Common myeloid progenitor, CD34-positive (primary cell): ENCODE data around the gene TBC1D2B.

Experiments used
- CTCF ChIA-PET: fragments of 350-600 bp; sonication (Branson Sonifier 250); formaldehyde crosslinking; loops from one replicate; lab custom pipeline; 2021; ENCODE audit warnings: antibody characterized with exemption; lab: Charles Lee
- POLR2A ChIA-PET: fragments of 350-600 bp; sonication (Branson Sonifier 250); formaldehyde crosslinking; loops from one replicate; lab custom pipeline; 2021; ENCODE audit warnings: antibody characterized with exemption; lab: Charles Lee
- DNase-seq, 3 donors: peaks; one replicate each; pipeline versions ENCODE4 v3.0.0 to v3.0.0-alpha.2; 2013
- H3K27ac ChIP-seq, 2 experiments: 1 replicate in 1 of 2; 2 replicates in 1 of 2; pipeline ENCODE4 v1.7.0; 2013; ENCODE audit warnings: inconsistent platforms in 2 of 2, low read length in 2 of 2, mild to moderate bottlenecking in 2 of 2, low read depth in 1 of 2, moderate library complexity in 1 of 2; ENCODE audit not compliant: severe bottlenecking in 2 of 2, insufficient read depth in 1 of 2, poor library complexity in 1 of 2
- H3K27me3 ChIP-seq, 5 experiments: replicated peaks in 2 of 5; 1 replicate in 3 of 5; 2 replicates in 2 of 5; pipeline versions ENCODE4 v1.6.1 to v1.7.0; 2013; ENCODE audit warnings: low read length in 4 of 5, mild to moderate bottlenecking in 2 of 5, moderate library complexity in 2 of 5, inconsistent platforms in 1 of 5; ENCODE audit not compliant: insufficient read depth in 5 of 5, control insufficient read depth in 4 of 5
- H3K36me3 ChIP-seq, 4 experiments: 1 replicate in 2 of 4; 2 replicates in 2 of 4; pipeline versions ENCODE4 v1.6.1 to v1.7.0; 2013; ENCODE audit warnings: low read length in 3 of 4, control low read depth in 1 of 4, mild to moderate bottlenecking in 1 of 4; ENCODE audit not compliant: control insufficient read depth in 4 of 4, insufficient read depth in 4 of 4
- H3K4me1 ChIP-seq, 4 experiments: 1 replicate in 3 of 4; 2 replicates in 1 of 4; pipeline versions ENCODE4 v1.6.1 to v1.7.1; 2013; ENCODE audit warnings: low read length in 3 of 4, mild to moderate bottlenecking in 3 of 4, control low read depth in 1 of 4, inconsistent platforms in 1 of 4, moderate library complexity in 1 of 4; ENCODE audit not compliant: control insufficient read depth in 4 of 4, insufficient read depth in 4 of 4; ENCODE audit errors: control extremely low read depth in 1 of 4
- H3K4me3 ChIP-seq, 7 experiments: 1 replicate in 4 of 7; 2 replicates in 3 of 7; pipeline versions ENCODE4 v1.5.1 to v1.7.0; 2013; ENCODE audit warnings: mild to moderate bottlenecking in 7 of 7, low read length in 6 of 7, moderate library complexity in 6 of 7, inconsistent platforms in 2 of 7, low read depth in 2 of 7, control low read depth in 1 of 7; ENCODE audit not compliant: insufficient read depth in 4 of 7, control insufficient read depth in 1 of 7; ENCODE audit errors: extremely low read depth in 1 of 7
- H3K9me3 ChIP-seq, 5 experiments: 1 replicate in 4 of 5; 2 replicates in 1 of 5; pipeline versions ENCODE4 v1.6.1 to v1.7.1; 2013; ENCODE audit warnings: low read length in 4 of 5, mild to moderate bottlenecking in 2 of 5, inconsistent platforms in 1 of 5, low read depth in 1 of 5, moderate library complexity in 1 of 5; ENCODE audit not compliant: control insufficient read depth in 4 of 5, insufficient read depth in 2 of 5; ENCODE audit errors: control extremely low read depth in 1 of 5
- WGBS: methylation state at CpG from one replicate; pipeline ENCODE4 v1.1.5; 2013; ENCODE audit not compliant: insufficient coverage; 5-methylcytosine and 5-hydroxymethylcytosine counted together

Gene TBC1D2B

DNA sequence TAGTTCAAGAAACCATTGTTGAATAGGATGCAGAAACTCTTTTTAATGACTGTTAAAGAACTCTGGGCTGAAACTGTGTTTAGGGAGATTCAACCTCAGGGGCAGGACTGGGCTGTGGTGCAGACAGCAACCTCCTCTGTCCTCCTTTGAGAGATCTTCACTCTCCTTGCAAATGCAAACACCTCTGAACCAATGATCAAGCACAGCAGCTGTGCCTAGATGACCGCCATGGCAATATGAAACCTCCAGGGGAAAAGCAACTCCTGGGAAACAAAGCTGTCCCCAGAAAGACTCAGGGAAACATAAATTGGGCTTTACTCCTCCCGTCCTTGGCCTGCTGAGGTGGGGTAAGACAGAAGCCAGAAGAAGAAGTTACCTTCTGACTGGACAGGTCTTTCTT lies 52.6 kb downstream of the TBC1D2B start:
- no peak overlapping the region for H3K4me3 ChIP-seq
- no peak overlapping the region for H3K27ac ChIP-seq
- H3K36me3 ChIP-seq: peaks cover 31 to 85% (median 65%) of the 10 kb centered on the region in 4 experiments
- CTCF ChIA-PET: interaction anchor here (1.0 to 2.2 kb wide), 4 partner anchors 10 to 83 kb away, joined by 3 to 9 read pairs (median 6); no protein-coding TSS in a partner anchor
- peaks cover 0 to 4% (median under 1%) of the 10 kb centered on the region in 4 experiments for H3K4me1 ChIP-seq
- POLR2A ChIA-PET: no interaction called here
- no peaks in the 10 kb centered on the region for H3K27me3 ChIP-seq
- no peak for DNase-seq
- H3K9me3 ChIP-seq: no peaks in the 10 kb centered on the region
- WGBS: 100% methylated on average over 2 of the region's 2 CpGs

GRCh38 chr15:78024519-78024870 lies 53.0 kb downstream of the TBC1D2B start:
- WGBS: 78% methylated on average over 1 of the region's 2 CpGs
- Histone ChIP-seq H3K27ac (no peak overlapping the region), H3K4me3 (no peak overlapping the region), H3K36me3 (peaks cover 30 to 85% (median 64%) of the 10 kb centered on the region in 4 experiments), H3K27me3 (no peaks in the 10 kb centered on the region), H3K4me1 (peaks cover 0 to 6% (median 3%) of the 10 kb centered on the region in 4 experiments), H3K9me3 (no peaks in the 10 kb centered on the region)
- POLR2A ChIA-PET: no interaction called here
- CTCF ChIA-PET: interaction anchor here (1.0 to 2.2 kb wide), 5 partner anchors 10 to 84 kb away, joined by 3 to 9 read pairs (median 7); no protein-coding TSS in a partner anchor
- no peak for DNase-seq

DNA sequence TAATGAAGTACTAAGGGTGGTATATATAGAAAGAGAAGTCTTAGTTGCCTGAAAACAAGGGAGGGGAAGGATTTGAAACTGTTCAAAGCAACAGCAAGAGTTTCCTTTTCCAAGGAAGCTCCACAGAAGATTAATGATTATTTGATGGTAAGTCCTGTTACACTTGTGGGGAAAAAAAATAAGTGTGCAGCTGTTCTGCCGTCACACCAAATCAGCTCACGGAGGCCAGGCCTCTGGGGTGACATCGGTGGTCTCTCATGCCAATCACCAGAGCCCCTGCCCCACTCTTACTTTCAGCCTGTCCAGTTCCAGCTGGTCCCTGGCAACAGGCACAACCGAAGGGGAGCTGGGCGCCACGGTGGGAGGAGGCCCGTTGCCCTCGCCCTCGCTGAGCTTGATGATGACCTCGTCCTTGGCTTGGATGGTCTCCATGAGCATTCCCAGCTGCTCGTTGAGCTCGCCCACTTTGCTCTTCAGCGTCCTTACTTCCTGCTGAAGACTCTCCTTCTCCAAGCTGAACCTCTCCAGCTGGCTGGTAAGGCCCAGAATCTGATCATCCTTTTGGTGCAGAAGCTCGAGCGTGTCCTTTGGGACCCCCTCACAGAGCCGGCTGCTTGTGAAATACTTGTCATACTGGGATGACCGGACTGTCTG lies 53.5 kb downstream of the TBC1D2B start:
- Histone ChIP-seq H3K27ac (no peak overlapping the region), H3K27me3 (no peaks in the 10 kb centered on the region), H3K4me1 (peaks cover 5 to 11% (median 8%) of the 10 kb centered on the region in 4 experiments), H3K36me3 (peaks cover 30 to 80% (median 63%) of the 10 kb centered on the region in 4 experiments), H3K9me3 (no peaks in the 10 kb centered on the region), H3K4me3 (no peak overlapping the region)
- DNase-seq: no peak
- WGBS: 94% methylated on average over 11 of the region's 17 CpGs
- CTCF ChIA-PET: interaction anchor here (1.0 to 2.2 kb wide), 7 partner anchors 10 to 84 kb away, joined by 3 to 9 read pairs (median 5); no protein-coding TSS in a partner anchor
- POLR2A ChIA-PET: interaction anchor here (1.1 kb wide), 1 partner anchor 45 kb away, joined by 4 read pairs; no protein-coding TSS in a partner anchor

- no peak for DNase-seq
- WGBS: 97% methylated on average over 5 of the region's 6 CpGs
- peaks cover 27 to 73% (median 57%) of the 10 kb centered on the region in 4 experiments for H3K36me3 ChIP-seq
- no peak overlapping the region for H3K4me3 ChIP-seq
- CTCF ChIA-PET: interaction anchor here (1.2 to 2.2 kb wide), 6 partner anchors 9 to 85 kb away, joined by 3 to 9 read pairs (median 6); no protein-coding TSS in a partner anchor
- H3K27ac ChIP-seq: no peak overlapping the region
- no peaks in the 10 kb centered on the region for H3K27me3 ChIP-seq
- H3K9me3 ChIP-seq: no peaks in the 10 kb centered on the region
- peaks cover 10 to 19% (median 15%) of the 10 kb centered on the region in 4 experiments for H3K4me1 ChIP-seq
- POLR2A ChIA-PET: interaction anchor here (1.1 kb wide), 1 partner anchor 46 kb away, joined by 4 read pairs; no protein-coding TSS in a partner anchor
Observed at GRCh38 chr15:78023081-78023665, 54.3 kb downstream of the TBC1D2B start.

- Histone ChIP-seq H3K4me1 (peaks cover 12 to 28% (median 20%) of the 10 kb centered on the region in 4 experiments), H3K4me3 (no peak overlapping the region), H3K9me3 (no peaks in the 10 kb centered on the region), H3K27ac (no peak overlapping the region), H3K36me3 (peaks cover 23 to 65% (median 50%) of the 10 kb centered on the region in 4 experiments), H3K27me3 (no peaks in the 10 kb centered on the region)
- no peak for DNase-seq
- ChIA-PET CTCF (interaction anchor here (0.8 kb wide), 1 partner anchor 39 kb away, joined by 3 read pairs; no protein-coding TSS in a partner anchor), POLR2A (no interaction called here)
- WGBS: 93% methylated on average over 11 of the region's 12 CpGs
Observed at GRCh38 chr15:78021761-78022160, 55.8 kb downstream of the TBC1D2B start.

GRCh38 chr15:78020007-78020406 lies 57.5 kb downstream of the TBC1D2B start:
- peaks cover 29 to 67% (median 54%) of the 10 kb centered on the region in 4 experiments for H3K36me3 ChIP-seq
- peaks cover 12 to 28% (median 20%) of the 10 kb centered on the region in 4 experiments for H3K4me1 ChIP-seq
- CTCF ChIA-PET: interaction anchor here (0.9 to 2.8 kb wide), 6 partner anchors 12 to 89 kb away, joined by 3 to 10 read pairs (median 4); no protein-coding TSS in a partner anchor
- no CpG with 5 or more reads among the region's 2 CpGs for WGBS
- no peak overlapping the region for H3K4me3 ChIP-seq
- no peak overlapping the region for H3K27ac ChIP-seq
- no peak for DNase-seq
- H3K27me3 ChIP-seq: no peaks in the 10 kb centered on the region
- no peaks in the 10 kb centered on the region for H3K9me3 ChIP-seq
- POLR2A ChIA-PET: interaction anchor here (0.6 to 1.5 kb wide), 2 partner anchors 15 to 30 kb away, joined by 4 to 5 read pairs; no protein-coding TSS in a partner anchor
